HG03064 (cell line): Measurements from ENCODE around the gene SPHKAP.
"Not testable (repeated sequence)": the region's sequence is repeated elsewhere in the genome, so short reads cannot be mapped to it uniquely, and the experiment has no call there.

Experiments
- ATAC-seq: cut with Tn5 transposase; IDR thresholded peaks from one replicate; pipeline ENCODE4 v1.9.1; 2021; ENCODE audit warnings: low read depth; ENCODE audit not compliant: unreplicated experiment

The SPHKAP gene

DNA sequence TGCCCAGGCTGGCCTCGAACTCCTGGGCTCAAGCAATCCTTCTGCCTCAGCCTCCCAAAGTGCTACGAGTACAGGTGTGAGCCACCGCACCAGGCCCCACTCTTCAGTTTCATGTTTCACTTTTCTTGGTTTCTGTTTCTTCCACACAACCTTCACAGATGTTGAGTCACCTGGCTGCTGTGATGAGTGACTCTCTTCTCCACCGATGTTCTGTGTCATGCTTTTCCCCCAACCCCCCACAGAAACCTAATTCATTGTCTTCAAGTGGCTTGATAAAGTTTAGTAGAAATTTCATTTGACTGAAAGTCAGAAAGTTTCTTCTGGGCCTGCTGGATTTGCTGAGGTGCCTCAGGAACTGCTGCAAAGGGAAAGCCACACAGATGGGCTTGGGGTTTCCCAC lies 78.5 kb downstream of the SPHKAP start:
- ATAC-seq: no peak

DNA sequence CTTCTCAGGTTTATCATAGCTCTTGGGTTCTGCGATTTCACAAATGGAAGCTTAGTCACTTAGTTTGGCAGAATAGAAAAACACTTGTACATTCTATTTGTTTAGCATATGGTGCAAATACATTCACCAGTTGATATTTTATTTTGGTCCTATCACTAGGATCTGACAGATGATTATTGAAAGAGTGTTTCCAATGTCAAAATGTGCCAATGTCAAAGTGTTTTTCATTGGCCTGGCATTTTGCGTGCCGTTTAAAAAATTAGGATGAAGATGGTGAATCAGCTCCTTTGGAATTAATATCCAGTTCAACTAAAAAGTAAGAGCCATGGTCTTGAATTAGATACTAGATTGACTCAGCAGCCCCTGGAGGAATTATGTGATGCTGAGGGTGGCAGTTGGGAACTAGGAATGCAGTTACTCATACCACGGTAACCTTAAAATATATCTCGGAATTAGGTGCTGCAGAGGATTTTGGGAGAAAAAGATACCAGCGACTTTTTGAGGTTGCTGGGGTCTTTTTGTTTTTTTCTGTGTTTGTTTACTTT lies 87.0 kb downstream of the SPHKAP start:
- ATAC-seq: no peak

DNA sequence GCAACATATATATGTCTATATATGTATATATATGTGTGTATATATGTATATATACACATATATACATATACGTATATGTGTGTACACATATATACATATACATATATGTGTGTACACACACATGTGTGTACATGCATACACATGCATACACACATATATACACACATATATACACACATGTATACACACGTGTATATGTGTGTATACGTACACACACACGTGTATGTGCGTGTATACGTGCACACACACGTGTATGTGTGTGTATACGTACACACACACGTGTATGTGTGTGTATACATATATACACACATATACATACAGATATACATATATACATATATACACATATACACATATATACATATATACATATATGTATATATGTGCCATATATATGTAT lies 89.4 kb downstream of the SPHKAP start:
- no peak for ATAC-seq

DNA sequence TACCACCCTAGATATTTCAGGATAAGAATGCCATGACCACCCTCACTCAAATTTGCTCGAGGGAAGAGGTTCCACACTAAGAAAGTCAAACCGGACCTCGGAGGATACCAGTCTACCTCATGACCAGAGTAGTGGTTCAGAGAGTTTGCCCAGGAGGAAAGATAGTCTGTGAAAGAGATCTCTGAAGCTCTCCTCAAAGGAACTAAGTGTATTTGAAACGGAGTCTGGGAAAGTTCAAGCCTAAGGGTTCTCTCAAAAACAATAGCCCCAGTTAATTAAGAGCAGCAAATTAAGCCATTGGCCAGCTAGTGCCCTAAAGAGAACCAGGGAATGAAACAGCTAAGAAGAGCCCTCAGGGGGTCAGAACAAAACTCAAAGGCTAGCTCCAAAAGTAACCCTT lies 94.9 kb downstream of the SPHKAP start:
- ATAC-seq: no peak

DNA sequence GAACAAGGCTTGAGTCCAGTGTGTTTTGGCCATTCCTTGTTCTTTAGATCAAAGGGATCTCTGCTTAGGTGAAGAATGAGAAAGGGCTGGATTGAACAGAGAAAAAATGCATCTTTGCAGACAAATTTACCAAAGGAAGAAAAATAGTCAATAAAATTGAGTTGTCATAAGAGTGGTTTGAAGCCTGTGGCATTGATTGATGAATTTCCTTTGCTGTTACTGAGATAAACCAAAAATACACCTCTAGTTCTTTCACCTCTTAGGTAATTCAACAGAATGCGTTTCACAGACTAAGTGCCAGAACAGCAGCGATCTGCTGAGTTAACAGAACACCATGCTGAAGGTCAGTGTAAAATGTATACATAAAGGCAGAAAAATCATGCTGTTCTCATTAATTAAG lies 96.8 kb downstream of the SPHKAP start:
- no peak for ATAC-seq

DNA sequence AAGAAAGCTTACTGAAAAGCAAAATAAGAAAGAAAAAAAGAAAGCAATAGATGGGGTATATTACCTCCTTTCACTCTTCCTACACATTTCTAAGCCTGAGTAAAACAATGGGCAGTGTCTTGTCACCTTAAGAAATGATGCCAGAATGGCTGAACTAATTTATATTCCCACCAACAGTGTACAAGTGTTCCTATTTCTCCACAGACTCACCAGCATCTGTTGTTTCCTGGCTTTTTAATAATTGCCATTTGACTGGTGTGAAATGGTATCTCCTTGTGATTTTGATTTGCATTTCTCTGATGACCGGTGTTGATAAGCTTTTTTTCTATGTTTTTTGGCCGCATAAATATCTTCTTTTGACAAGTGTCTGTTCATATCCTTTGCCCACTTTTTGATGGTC lies 98.4 kb downstream of the SPHKAP start:
- ATAC-seq: no peak

DNA sequence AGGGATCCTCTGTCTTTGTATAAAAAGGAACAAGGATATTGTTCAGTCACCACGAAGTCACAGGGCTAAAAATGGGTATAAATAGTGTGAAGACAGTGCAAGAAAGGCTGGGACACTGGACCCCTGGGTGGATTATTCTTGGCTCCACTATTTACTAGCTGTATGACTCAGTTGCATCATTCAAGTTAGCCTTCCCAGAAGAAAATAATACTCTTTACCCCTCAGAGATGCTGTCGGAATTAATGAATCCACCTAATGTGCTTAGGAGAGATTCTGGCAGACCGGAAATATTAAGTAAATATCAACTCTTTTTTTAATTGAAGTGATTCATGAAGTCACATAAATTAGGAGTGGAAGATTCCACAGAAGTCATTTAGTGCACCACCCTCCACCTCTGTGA lies 98.9 kb downstream of the SPHKAP start:
- ATAC-seq: no peak

DNA sequence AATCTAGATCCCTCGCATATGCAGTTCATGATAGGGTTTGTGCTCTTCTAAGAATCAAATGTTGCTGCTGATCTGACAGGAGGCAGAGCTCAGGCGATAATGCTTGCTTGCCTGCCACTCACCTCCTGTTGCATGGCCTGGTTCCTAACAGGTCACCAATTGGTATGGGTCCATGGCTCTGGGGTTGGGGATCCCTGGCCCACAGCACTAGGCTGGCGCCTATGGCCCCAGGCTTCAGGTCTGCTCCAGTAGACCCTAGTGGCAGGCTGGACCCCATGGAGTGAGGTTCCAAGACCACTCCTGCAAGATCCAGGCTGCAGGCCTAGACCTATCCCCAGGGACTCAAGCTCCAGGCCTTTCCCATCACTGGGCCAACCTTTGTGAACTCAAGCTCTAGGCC lies 102.3 kb downstream of the SPHKAP start:
- no peak for ATAC-seq

DNA sequence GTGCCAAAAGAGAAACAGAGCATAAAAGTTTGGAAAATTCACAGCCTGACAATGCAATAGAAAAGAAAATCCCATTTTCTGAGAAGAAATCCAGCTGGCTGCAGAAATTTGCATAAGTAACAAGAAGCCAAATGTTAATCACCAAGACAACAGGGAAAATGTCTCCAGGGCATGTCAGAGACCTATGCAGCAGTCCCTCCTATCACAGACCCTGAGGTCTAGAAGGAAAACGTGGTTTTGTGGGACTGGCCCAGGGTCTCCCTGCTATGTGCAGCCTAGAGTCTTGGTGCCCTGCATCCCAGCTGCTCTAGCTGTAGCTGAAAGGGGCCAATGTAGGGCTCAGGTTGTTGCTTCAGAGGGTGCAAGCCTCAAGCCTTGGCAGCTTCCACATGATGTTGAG lies 104.8 kb downstream of the SPHKAP start:
- not testable (repeated sequence) for ATAC-seq

DNA sequence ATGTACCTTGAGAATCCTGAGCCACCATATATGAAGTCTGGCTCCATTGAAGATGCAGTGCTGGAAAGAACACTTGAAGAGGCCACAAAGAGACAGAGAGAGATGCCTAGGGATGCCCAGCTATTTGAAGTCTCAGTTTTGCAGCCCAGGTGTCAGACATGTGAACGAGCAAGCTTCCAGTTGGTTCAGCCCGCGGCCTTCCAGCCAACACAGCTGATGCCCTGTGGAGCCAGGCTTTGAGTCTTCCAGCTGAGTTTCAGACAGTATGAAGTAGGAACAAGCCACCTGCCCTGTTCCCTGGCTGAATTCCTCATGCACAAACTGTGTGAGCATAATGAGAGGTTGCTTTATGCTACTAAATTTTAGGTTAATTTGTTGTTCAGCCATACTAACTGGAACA lies 108.8 kb downstream of the SPHKAP start:
- ATAC-seq: no peak

DNA sequence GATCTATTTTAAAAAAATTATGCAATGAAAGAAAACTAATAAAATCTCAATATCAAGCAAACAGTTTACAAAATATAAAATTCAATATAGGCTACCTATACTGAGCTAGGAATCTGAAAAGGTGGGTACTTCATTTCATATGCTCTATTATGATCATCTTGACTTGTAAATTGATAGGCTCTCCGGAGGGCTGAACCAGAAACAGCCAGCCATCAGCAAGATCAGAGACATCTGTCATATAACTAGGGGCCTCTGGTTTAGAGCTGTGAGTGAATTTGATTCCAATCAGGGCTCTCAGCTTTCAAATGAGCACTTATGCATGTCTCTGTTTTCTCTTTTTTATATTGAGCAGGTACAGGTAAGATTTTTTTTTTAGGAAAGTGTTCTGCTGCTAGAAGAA lies 114.2 kb downstream of the SPHKAP start:
- no peak for ATAC-seq

DNA sequence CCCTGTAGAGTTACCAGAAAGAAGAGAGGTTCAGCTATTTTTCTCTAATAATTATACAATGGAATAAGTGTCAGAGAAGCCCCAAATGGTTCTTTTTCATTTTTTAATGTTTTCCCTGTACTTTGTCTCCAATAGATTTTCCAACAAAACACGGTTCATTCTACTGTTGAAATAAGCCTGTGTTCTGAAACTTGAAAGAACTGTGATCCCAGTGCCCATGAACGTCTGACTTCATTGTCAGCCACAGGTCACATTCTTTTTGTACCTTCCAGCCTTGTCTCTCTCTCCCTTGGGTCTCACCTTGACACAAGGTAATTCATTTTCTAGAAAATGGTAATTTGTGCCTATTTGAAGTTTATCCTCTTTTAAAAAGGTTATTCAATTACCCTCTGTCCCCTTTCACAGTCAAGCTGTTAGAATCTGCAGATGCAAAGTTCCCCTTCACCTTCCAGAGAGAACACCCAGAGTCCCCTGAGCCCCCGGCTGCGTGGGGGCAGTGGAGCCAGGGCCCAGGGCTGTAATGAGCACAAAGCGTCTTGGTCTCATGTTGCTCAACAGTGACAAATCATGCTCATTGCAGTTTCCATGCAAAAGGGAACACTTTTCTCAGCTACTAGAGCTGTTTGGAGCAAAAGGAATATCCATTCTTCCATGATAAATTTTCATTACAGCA lies 115.2 kb downstream of the SPHKAP start:
- no peak for ATAC-seq

DNA sequence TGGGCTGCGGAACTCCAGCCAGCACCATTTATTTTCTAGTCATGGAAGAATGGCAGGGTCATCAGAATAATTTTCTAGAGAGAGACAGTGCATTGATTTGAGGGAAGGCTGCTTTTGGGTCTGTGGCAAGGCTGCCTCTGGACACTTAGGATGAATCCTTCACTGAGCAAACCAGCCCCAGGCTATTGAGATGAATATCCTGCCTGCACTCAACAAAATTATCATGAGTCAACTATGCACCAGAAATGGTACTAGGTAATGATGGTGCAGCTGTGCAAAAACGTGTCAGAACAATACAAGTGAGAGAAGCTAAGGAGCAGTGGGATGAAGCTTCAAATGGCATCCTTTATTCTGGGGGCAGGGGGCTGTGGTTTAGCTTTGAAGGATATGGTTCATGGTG lies 115.8 kb downstream of the SPHKAP start:
- no peak for ATAC-seq

DNA sequence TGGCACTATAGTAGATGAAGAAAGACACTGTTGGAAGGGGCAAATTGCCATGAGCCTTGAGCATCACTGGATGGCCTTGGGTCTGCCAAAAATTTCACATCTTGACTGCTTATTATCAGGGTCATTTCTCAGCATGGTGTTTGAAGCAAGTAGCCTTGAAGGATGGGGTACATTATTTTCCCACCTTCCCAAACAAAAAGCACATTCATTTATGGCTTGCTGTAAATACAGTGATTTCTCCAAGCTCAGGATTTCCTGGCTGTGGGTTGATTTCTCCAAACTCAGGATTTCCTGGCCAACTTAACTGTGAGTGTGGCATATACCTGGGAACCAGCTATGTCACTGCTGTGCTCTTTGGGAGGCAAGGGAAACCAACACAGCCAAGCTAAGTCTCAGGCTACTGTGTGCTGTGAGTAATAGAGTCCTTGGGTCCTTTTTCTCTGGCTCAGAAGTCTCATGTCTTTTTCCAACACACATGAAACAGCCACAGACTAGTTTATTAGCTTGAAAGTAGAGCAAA lies 116.6 kb downstream of the SPHKAP start:
- no peak for ATAC-seq

DNA sequence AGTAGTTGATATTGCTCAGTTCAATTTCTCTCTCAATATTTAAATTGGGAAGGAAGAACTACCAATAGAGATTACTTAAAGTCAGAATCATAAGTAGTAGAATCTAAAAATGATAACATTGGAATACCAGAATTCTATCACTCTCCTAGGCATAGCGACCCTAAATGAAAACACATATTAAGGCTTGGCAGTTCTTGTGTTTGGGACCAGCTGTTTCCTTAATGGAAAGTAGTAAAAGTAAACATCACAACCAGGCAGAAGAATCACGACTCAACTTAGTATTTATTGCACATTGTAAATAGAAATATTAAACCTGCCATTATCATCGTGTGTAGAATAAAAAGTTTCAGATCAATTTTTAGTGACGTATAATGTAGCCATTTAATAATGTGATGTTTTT lies 117.5 kb downstream of the SPHKAP start:
- no peak for ATAC-seq

DNA sequence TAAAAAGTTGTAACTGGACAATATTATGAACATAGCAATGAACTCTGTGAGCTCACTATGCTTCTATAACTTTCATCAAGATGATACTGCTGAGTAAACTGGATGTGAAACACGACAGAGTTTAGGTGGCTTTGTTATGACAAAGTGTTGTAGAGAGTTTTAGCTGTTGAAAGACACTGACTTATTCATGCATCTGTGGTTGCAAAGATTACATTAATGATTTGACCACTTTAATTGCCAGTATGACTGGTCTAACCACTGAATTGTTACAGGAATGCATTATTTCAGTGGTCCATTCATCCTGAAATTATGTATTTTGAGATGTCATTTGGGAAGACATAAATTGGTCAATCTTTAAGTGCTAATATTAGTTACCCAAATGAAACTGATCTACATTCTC lies 117.9 kb downstream of the SPHKAP start:
- ATAC-seq: no peak

DNA sequence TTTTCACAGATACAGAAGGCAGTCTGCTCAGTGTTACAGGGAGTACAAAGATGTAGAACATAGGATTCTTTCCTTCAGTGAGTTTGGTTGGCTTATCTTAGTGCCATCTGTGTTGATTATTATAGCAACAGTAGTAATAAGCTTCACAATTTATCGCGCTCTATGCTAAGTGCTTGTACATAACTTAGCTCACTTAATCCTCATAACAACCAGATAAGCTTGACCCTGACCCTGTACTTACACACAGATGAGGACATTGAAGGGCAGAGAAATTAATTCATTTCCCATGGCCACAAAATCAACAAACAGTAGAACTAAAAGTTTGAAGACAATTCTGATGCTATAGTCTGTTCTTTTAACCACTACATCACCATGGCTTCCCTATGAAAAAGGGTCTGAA lies 121.8 kb downstream of the SPHKAP start:
- ATAC-seq: no peak

DNA sequence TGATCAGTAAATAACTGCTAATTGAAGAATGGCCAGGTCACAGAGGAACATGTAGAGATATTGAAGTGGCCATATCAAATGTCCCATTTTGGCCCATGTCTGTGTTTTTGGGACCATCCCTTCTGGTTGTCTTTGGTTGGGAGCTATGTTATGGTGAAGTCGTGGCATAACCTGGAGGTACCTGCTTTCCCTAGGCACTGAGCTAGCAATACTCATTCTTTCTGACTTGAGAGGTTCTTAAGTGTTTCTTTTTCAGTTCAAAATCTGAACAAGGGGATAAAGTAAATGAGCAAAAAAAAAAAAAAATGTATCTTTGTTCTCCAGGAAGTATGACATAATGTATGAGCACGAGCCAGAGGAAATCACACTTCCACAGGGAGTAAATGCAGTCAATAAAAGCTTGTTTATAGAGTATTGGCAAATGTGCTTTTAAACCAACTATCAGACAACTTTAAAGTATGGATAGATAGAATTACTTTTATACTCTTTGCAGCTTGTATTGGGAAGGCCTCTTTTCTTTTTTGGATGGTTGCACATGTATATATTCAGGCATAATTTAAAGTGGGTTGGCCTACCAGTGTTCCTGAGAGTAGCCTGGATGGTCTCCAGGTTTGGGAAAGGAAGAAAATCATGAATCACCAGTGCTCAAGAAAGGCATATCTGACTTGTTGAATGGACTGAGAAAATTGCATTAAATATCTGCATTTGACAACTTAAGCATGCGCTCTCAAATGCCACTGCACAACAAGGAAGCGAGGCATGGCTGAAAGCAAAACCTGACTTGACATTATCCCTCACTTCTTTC lies 125.0 kb downstream of the SPHKAP start:
- no peak for ATAC-seq

DNA sequence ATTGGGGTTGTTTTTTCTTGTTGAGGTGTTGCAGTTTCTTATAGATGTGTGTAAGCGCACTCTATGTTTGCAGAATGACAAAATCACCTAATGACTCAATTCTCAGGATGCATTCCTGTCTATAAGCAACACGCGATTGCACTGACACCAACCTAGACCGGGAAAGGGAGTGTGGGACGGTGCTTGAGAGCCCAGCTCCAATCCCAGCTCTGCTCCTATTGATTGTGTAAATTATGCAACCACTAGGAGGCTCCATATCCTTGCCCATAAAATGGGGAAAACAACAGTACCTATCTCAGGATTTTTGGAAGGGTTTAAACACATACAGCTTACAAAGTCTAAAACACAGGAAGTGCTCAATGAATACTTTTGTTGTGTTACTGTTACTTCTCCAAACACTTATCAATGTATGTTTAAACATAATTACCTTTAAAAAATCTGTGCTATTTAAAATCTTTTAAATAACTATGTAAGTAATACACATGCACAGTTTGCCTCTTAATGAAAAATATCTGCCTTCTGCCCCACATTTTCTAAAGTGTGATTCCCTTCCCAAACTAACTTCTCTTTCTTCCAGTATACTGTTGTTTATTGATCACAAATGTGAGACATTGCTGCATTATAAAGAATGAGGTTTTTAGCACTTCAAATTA lies 132.5 kb downstream of the SPHKAP start:
- no peak for ATAC-seq

DNA sequence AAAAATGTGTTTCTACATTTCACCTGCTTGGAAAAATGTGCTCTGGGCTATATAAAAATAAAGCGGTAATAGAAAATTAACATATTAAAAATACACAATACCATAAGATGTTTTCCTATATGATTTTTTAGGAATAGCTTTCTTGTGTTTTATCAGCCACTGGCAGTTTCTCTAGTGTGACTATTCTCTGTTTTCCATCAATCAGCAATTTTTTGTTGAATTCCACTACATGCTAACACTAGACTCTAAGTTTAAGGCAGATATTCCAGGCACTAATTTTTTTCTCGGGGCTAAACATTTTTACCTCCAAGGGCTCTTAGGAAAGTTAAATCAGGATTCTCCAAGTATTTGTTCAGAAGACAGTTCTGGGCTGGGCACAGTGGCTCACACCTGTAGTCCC lies 140.5 kb downstream of the SPHKAP start:
- no peak for ATAC-seq
